Astrocyte of the cerebellum (primary cell): ENCODE measurements around the gene PLEKHG3.

ENCODE experiments used
- DNase-seq: peaks from one replicate; pipeline ENCODE4 v3.0.0-alpha.2; 2011; ENCODE audit warnings: low read depth
- H3K4me3 ChIP-seq: 2 replicates; pipeline ENCODE4 v1.5.1; 2011; ENCODE audit warnings: mild to moderate bottlenecking, low read depth, low read length, moderate library complexity
- in situ Hi-C: cut with HindIII; loops from 2 replicates; pipeline ENCODE4 v1.10.0; 2017; ENCODE audit warnings: low sequenced_read_pairs
- TF ChIP-seq, protein P1 (sequence below): IDR thresholded peaks from 2 replicates; pipeline ENCODE4 v1.5.1; 2012; ENCODE audit warnings: low read length, low read depth, moderate library complexity, mild to moderate bottlenecking; ENCODE audit errors: missing control alignments

The PLEKHG3 gene

GRCh38 chr14:64795921-64796320 is 91.7 kb downstream of the PLEKHG3 start:
- DNase-seq = no peak
- H3K4me3 ChIP-seq = no peak overlapping the region
- TF ChIP-seq, protein P1, sequence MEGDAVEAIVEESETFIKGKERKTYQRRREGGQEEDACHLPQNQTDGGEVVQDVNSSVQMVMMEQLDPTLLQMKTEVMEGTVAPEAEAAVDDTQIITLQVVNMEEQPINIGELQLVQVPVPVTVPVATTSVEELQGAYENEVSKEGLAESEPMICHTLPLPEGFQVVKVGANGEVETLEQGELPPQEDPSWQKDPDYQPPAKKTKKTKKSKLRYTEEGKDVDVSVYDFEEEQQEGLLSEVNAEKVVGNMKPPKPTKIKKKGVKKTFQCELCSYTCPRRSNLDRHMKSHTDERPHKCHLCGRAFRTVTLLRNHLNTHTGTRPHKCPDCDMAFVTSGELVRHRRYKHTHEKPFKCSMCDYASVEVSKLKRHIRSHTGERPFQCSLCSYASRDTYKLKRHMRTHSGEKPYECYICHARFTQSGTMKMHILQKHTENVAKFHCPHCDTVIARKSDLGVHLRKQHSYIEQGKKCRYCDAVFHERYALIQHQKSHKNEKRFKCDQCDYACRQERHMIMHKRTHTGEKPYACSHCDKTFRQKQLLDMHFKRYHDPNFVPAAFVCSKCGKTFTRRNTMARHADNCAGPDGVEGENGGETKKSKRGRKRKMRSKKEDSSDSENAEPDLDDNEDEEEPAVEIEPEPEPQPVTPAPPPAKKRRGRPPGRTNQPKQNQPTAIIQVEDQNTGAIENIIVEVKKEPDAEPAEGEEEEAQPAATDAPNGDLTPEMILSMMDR = no peak
- in situ Hi-C loops = no loop called here

GRCh38 chr14:64796369-64796768 is 92.1 kb downstream of the PLEKHG3 start:
- H3K4me3 ChIP-seq = no peak overlapping the region
- in situ Hi-C loops = no loop called here
- TF ChIP-seq, protein P1 = no peak
- no peak for DNase-seq

DNA sequence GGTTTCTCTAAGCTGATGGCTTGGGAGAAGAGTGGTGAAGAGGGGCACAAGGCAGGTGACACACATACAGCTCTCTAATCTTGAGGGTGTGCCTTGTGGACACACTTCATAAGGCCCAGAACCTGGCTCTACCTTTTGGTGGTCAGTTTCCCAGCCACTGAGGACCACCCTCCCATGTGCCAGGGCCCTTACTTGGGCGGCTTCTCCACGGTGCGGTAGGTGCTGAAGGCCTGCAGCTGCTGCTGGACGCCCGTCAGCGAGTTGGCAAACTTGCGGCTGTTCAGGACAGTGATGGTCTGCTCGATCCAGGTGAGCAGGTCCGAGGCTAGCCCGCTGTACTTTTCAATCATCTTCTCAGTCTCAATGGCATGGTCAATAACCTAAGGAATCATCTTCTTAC is 95.3 kb downstream of the PLEKHG3 start:
- TF ChIP-seq, protein P1 = no peak
- in situ Hi-C loops = no loop called here
- DNase-seq = no peak
- H3K4me3 ChIP-seq = no peak overlapping the region
